ENCODE data around the gene ATXN7.

DNA sequence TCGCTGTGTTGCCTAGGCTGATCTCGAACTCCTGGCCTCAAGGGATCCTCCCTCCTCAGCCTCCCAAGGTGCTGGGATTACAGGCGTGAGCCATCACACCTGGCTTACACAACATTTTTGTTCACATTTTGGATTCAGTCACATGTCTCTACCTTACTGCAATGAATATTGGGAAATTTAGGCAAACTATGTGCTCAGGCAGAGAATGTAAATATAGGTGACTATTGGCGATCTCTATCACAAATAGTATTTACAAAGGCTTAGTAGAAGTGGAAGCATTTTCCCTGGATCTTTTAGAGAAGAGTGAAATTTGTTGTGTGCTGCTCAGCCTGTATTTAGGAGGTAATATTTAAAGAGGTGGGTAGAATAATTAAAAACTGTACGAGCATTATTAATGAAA lies 27.9 kb downstream of the ATXN7 start:
- TF ChIP-seq, protein P1, sequence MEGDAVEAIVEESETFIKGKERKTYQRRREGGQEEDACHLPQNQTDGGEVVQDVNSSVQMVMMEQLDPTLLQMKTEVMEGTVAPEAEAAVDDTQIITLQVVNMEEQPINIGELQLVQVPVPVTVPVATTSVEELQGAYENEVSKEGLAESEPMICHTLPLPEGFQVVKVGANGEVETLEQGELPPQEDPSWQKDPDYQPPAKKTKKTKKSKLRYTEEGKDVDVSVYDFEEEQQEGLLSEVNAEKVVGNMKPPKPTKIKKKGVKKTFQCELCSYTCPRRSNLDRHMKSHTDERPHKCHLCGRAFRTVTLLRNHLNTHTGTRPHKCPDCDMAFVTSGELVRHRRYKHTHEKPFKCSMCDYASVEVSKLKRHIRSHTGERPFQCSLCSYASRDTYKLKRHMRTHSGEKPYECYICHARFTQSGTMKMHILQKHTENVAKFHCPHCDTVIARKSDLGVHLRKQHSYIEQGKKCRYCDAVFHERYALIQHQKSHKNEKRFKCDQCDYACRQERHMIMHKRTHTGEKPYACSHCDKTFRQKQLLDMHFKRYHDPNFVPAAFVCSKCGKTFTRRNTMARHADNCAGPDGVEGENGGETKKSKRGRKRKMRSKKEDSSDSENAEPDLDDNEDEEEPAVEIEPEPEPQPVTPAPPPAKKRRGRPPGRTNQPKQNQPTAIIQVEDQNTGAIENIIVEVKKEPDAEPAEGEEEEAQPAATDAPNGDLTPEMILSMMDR (IDR thresholded peaks at IDR 0.05): no peak
- no peak for TF ChIP-seq POLR2A (IDR thresholded peaks at IDR 0.05)
- no peak for TF ChIP-seq POLR2AphosphoS5 (IDR thresholded peaks at IDR 0.05; ENCODE audit: insufficient read depth in 1 of 2, low read depth in 1 of 2)
